Memory B cell (primary cell): Measurements from ENCODE around the gene TBC1D24.
"Not testable (repeated sequence)": the region's sequence is repeated elsewhere in the genome, so short reads cannot be mapped to it uniquely, and the experiment has no call there.

Source experiments
- ATAC-seq: fragments of 150-1000 bp; cut with Tn5 transposase; 2 replicates; pipeline ENCODE4 v1.10.0; 2021; ENCODE audit warnings: low read depth, mild to moderate bottlenecking, moderate library complexity
- DNase-seq, 2 donors: peaks; one replicate each; pipeline ENCODE4 v3.0.0; 2022; ENCODE audit warnings: low spot score in 2 of 2
- H3K27ac Mint-ChIP-seq: one replicate; pipeline ENCODE4 v1.8.0; 2022; ENCODE audit warnings: mild to moderate bottlenecking, moderate library complexity, mixed read lengths
- H3K27me3 Mint-ChIP-seq: one replicate; pipeline ENCODE4 v1.8.0; 2022; ENCODE audit warnings: mixed read lengths
- H3K36me3 Mint-ChIP-seq: one replicate; pipeline ENCODE4 v1.8.0; 2022; ENCODE audit warnings: mild to moderate bottlenecking, mixed read lengths
- H3K4me1 Mint-ChIP-seq: one replicate; pipeline ENCODE4 v1.8.0; 2022; ENCODE audit warnings: mixed read lengths
- H3K4me3 Mint-ChIP-seq: one replicate; pipeline ENCODE4 v1.8.0; 2022; ENCODE audit warnings: mild to moderate bottlenecking, moderate library complexity, mixed read lengths
- H3K9me3 Mint-ChIP-seq: one replicate; pipeline ENCODE4 v1.8.0; 2022; ENCODE audit warnings: mixed read lengths

TBC1D24 gene

GRCh38 chr16:2437032-2437790 lies 37.7 kb upstream of the TBC1D24 start:
- H3K27ac Mint-ChIP-seq, result peak overlapping the region; percentile 41
- peaks cover 16% of the 10 kb centered on the region for H3K4me1 Mint-ChIP-seq
- DNase-seq (no peak), ATAC-seq (no peak)
- peaks cover 8% of the 10 kb centered on the region for H3K36me3 Mint-ChIP-seq
- H3K4me3 Mint-ChIP-seq, result no peak overlapping the region
- no peaks in the 10 kb centered on the region for H3K9me3 Mint-ChIP-seq
- H3K27me3 Mint-ChIP-seq, result no peaks in the 10 kb centered on the region

DNA sequence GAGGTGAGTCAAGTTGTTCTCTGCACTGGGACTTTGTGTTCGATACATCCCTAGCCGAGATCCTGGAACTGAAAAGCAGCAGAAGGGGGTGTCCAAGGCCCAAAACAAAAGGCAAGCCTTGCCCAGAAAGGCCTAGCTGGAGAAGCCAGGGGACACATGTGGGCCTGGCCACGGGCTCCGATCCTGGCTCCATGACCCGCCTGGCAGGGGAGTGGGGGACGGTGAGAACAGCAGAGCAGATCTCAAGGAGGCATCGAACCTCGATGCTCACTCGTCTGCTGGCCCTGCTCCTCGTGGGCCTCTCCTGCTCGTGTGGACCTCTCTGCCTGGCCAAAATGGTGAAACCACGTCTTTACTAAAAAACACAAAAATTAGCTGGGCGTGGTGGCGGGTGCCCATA lies 36.8 kb upstream of the TBC1D24 start:
- DNase-seq (no peak), ATAC-seq (no peak)
- Mint-ChIP-seq H3K27me3 (no peaks in the 10 kb centered on the region), H3K4me3 (no peak overlapping the region), H3K36me3 (peaks cover 6% of the 10 kb centered on the region), H3K27ac (peak overlapping the region; percentile 30), H3K4me1 (peaks cover 13% of the 10 kb centered on the region), H3K9me3 (no peaks in the 10 kb centered on the region)

DNA sequence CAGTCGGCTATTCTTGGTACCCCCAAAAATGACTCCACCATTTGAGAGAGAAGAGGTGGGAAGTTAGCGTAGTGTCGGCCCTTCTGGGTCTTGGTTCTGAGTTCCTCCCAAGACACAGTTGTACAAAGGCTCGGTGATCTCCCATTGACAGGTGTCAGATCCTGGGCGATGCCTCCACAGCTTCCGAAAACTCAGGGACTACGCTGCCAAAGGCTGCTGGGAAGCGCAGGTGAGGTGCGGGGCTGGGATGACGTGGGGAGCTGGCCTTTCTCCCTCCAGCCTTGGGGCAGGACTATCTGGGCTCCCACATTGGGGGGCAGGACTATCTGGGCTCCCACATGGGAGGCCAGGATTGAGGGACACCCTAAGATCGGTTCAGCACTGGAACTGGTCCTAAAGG lies 35.3 kb upstream of the TBC1D24 start:
- H3K4me1 Mint-ChIP-seq, result peaks cover 13% of the 10 kb centered on the region
- DNase-seq (no peak), ATAC-seq (no peak)
- peaks cover 2% of the 10 kb centered on the region for H3K36me3 Mint-ChIP-seq
- no peaks in the 10 kb centered on the region for H3K27me3 Mint-ChIP-seq
- H3K27ac Mint-ChIP-seq, result peak overlapping the region; percentile 89
- H3K4me3 Mint-ChIP-seq, result peak overlapping the region; percentile 24
- H3K9me3 Mint-ChIP-seq, result no peaks in the 10 kb centered on the region

DNA sequence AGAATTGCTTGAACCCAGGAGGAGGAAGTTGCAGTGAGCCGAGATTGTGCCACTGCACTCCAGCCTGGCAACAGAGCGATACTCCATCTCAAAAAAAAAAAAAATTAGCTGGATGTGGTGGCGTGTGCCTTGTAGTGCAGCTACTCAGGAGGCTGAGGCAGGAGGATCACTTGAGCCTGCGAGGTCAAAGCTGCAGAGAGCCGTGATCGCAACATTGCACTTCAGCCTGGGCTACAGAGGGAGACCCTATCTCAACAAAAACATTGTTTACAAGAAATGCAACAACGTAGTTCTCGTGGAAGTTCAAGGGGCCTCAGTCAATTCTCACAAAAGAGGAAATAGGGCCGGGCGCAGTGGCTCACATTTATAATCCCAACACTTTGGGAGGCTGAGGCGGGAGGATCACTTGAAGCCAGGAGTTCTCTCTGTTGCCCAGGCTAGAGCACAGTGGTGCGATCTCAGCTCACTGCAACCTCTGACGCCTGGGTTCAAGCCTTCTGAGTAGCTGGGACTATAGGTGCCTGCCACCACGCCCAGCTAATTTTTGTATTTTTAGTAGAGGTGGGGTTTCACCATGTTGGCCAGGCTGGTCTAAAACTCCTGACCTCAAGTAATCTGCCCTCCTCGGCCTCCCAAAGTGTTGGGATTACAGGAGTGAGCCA lies 33.7 kb upstream of the TBC1D24 start:
- H3K4me3 Mint-ChIP-seq, H3K27ac Mint-ChIP-seq: not testable (repeated sequence)

GRCh38 chr16:2443555-2443954 lies 31.4 kb upstream of the TBC1D24 start:
- Mint-ChIP-seq H3K4me3 (no peak overlapping the region), H3K27ac (no peak overlapping the region), H3K36me3 (peaks cover 6% of the 10 kb centered on the region), H3K27me3 (no peaks in the 10 kb centered on the region), H3K4me1 (peaks cover 13% of the 10 kb centered on the region), H3K9me3 (no peaks in the 10 kb centered on the region)
- ATAC-seq (no peak), DNase-seq (no peak)

More for the DNA sequence above, 33.7 kb upstream of the TBC1D24 start:
- peaks cover 13% of the 10 kb centered on the region for H3K4me1 Mint-ChIP-seq
- not testable (repeated sequence) for H3K27me3 Mint-ChIP-seq, DNase-seq, H3K36me3 Mint-ChIP-seq, ATAC-seq, H3K9me3 Mint-ChIP-seq

- no peaks in the 10 kb centered on the region for H3K27me3 Mint-ChIP-seq
- DNase-seq (no peak), ATAC-seq (no peak)
- H3K9me3 Mint-ChIP-seq, result no peaks in the 10 kb centered on the region
- H3K27ac Mint-ChIP-seq, result no peak overlapping the region
- peaks cover 10% of the 10 kb centered on the region for H3K36me3 Mint-ChIP-seq
- no peak overlapping the region for H3K4me3 Mint-ChIP-seq
- H3K4me1 Mint-ChIP-seq, result no peaks in the 10 kb centered on the region
Observed at GRCh38 chr16:2447920-2448583, 26.9 kb upstream of the TBC1D24 start.

GRCh38 chr16:2449118-2449517 lies 25.8 kb upstream of the TBC1D24 start:
- H3K36me3 Mint-ChIP-seq, result peaks cover 15% of the 10 kb centered on the region
- H3K4me1 Mint-ChIP-seq, result no peaks in the 10 kb centered on the region
- H3K9me3 Mint-ChIP-seq, result no peaks in the 10 kb centered on the region
- ATAC-seq (no peak), DNase-seq (no peak)
- no peak overlapping the region for H3K4me3 Mint-ChIP-seq
- H3K27me3 Mint-ChIP-seq, result no peaks in the 10 kb centered on the region
- no peak overlapping the region for H3K27ac Mint-ChIP-seq

DNA sequence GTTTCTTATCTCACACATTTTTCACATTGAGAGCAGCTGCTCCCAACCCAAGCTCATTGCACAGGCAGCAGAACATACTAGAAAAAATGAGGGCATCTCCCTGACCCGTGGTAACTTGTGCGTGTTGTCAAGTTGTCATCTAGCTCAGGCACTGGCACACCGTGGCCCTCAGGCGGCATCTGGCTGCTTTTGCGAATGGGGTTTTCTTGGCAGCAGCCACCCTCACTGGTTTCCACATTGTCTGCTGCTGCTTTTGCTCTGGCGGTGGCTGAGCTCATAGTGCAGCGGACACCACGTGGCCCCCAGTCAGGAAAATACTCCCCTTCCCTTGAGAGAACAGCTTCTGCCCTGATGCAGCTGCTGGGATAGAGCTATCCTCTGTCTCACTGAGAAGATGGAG lies 24.4 kb upstream of the TBC1D24 start:
- Mint-ChIP-seq H3K36me3 (peaks cover 15% of the 10 kb centered on the region), H3K4me1 (no peaks in the 10 kb centered on the region), H3K27me3 (no peaks in the 10 kb centered on the region), H3K9me3 (no peaks in the 10 kb centered on the region), H3K27ac (no peak overlapping the region), H3K4me3 (no peak overlapping the region)
- no peak for ATAC-seq
- no peak for DNase-seq

- no peaks in the 10 kb centered on the region for H3K4me1 Mint-ChIP-seq
- H3K27me3 Mint-ChIP-seq, result no peaks in the 10 kb centered on the region
- no peak for DNase-seq
- peaks cover 15% of the 10 kb centered on the region for H3K36me3 Mint-ChIP-seq
- no peaks in the 10 kb centered on the region for H3K9me3 Mint-ChIP-seq
- no peak overlapping the region for H3K4me3 Mint-ChIP-seq
- ATAC-seq, result no peak
- H3K27ac Mint-ChIP-seq, result no peak overlapping the region
Observed at GRCh38 chr16:2450975-2451381, 23.9 kb upstream of the TBC1D24 start.

- peaks cover 13% of the 10 kb centered on the region for H3K36me3 Mint-ChIP-seq
- ATAC-seq, result no peak
- no peak overlapping the region for H3K4me3 Mint-ChIP-seq
- H3K27me3 Mint-ChIP-seq, result no peaks in the 10 kb centered on the region
- no peaks in the 10 kb centered on the region for H3K4me1 Mint-ChIP-seq
- no peaks in the 10 kb centered on the region for H3K9me3 Mint-ChIP-seq
- DNase-seq, result no peak
- no peak overlapping the region for H3K27ac Mint-ChIP-seq
Observed at GRCh38 chr16:2451851-2452320, 23.0 kb upstream of the TBC1D24 start.

DNA sequence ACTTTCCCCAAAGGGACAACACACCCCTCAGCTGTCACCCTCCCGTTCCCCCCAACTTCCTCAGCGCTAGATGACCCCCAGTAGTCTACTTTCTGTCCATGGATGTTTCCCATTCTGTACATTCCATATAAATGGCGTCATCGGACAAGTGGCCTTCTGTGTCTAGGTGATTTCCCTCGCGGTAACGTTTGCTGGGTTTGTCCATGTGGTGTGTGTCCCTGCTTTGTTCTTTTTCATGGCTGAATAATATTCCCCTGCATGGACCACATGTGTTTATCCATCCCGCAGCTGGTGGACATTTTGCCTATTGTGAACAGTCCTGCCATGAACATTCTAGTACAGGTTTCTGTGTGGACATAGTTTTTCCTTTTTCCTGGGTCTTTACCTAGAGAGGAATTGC lies 22.3 kb upstream of the TBC1D24 start:
- Mint-ChIP-seq H3K27ac (no peak overlapping the region), H3K9me3 (no peaks in the 10 kb centered on the region), H3K36me3 (peaks cover 12% of the 10 kb centered on the region), H3K27me3 (no peaks in the 10 kb centered on the region), H3K4me1 (no peaks in the 10 kb centered on the region), H3K4me3 (no peak overlapping the region)
- no peak for ATAC-seq
- no peak for DNase-seq

DNA sequence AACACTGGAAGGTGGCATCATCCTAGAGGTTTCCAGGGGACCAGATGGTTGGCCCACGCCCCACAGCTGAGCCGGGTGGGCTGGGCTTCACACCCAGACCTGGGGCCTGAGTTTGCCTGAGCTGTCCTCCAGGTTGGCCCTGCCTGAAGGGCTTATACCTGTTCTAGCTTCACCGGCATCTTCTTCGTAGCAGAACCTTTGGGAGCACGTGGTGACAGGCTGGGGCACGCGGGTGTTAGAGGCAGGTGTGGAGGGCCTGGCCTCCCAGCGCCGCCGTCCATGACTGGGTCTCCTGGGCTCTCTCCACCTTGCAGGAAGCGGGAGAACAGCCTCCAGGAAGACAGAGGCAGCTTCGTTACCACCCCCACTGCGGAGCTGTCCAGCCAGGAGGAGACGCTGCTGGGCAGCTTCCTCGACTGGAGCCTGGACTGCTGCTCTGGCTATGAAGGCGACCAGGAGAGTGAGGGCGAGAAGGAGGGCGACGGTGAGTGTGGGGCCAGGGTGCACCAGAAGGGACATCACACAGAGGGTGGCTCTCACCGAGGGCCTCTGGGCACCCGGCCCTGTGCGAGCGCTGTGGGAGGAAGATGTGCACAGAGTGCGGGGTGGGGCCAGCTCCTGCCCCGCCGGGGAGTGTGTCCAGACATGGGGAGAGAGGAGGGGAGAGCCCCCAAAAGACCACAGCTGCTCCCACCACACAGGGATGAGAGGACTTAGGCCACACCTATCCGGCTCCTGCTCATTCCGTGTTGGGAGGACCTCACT lies 19.7 kb upstream of the TBC1D24 start:
- Mint-ChIP-seq H3K4me3 (no peak overlapping the region), H3K27me3 (peaks cover 2% of the 10 kb centered on the region), H3K27ac (no peak overlapping the region), H3K4me1 (peaks cover 4% of the 10 kb centered on the region), H3K9me3 (no peaks in the 10 kb centered on the region), H3K36me3 (peaks cover 6% of the 10 kb centered on the region)
- DNase-seq (no peak), ATAC-seq (no peak)

- DNase-seq (no peak), ATAC-seq (no peak)
- peaks cover 2% of the 10 kb centered on the region for H3K27me3 Mint-ChIP-seq
- H3K9me3 Mint-ChIP-seq, result no peaks in the 10 kb centered on the region
- H3K27ac Mint-ChIP-seq, result no peak overlapping the region
- peaks cover 4% of the 10 kb centered on the region for H3K36me3 Mint-ChIP-seq
- no peak overlapping the region for H3K4me3 Mint-ChIP-seq
- peaks cover 4% of the 10 kb centered on the region for H3K4me1 Mint-ChIP-seq
Observed at GRCh38 chr16:2456551-2457153, 18.3 kb upstream of the TBC1D24 start.
